Ascending aorta (tissue), 2 donors: ENCODE results near the gene VEGFC. TPM values are rescaled to one million over a fixed set of nuclear protein-coding genes. Genes with fewer than 3 reads are reported as not detected.

ENCODE experiments used
- DNase-seq, 2 donors: peaks; one replicate each; pipeline ENCODE4 v3.0.0-alpha.2; 2019; ENCODE audit warnings: low spot score in 2 of 2
- H3K27ac ChIP-seq, 2 donors: fragments of 200-600 bp; sonication (generic); one replicate each; pipeline ENCODE4 v1.5.1; 2016 to 2017; ENCODE audit warnings: mild to moderate bottlenecking in 1 of 2
- H3K27me3 ChIP-seq: fragments of 200-600 bp; sonication (generic); one replicate; pipeline ENCODE4 v1.5.1; 2017
- H3K36me3 ChIP-seq, 2 donors: fragments of 200-600 bp; sonication (generic); one replicate each; pipeline ENCODE4 v1.5.1; 2016
- H3K4me1 ChIP-seq, 2 donors: fragments of 200-600 bp; sonication (generic); one replicate each; pipeline ENCODE4 v1.5.1; 2016 to 2017; ENCODE audit warnings: mild to moderate bottlenecking in 1 of 2
- H3K4me3 ChIP-seq, 2 donors: fragments of 200-600 bp; sonication (generic); one replicate each; pipeline ENCODE4 v1.5.1; 2016 to 2017; ENCODE audit warnings: mild to moderate bottlenecking in 1 of 2
- H3K9me3 ChIP-seq, 2 donors: fragments of 200-600 bp; sonication (generic); one replicate each; pipeline ENCODE4 v1.5.1; 2016
- intact Hi-C: fragments of 100-400 bp; cut with DNase I; formaldehyde crosslinking; loops from one replicate; pipeline ENCODE4 v1.15.1; 2023
- total RNA-seq: library from RNA; depleted of rRNA; stranded (reverse); fragments of >200 nt; gene quantifications from one replicate; pipeline ENCODE4 v1.1.0, GENCODE V29; 2016
- TF ChIP-seq, protein P1 (sequence below), 3 experiments: fragments of 200-600 bp in 2 of 3; fragments of 450-650 bp in 1 of 3; sonication (generic) in 2 of 3; IDR thresholded peaks; one replicate each; pipeline ENCODE4 v1.5.1; 2016 to 2019; ENCODE audit warnings: antibody characterized with exemption in 3 of 3, mild to moderate bottlenecking in 1 of 3, moderate library complexity in 1 of 3

The VEGFC gene
- total RNA-seq, 1 donor from 2014 or later, result 18.6 TPM

DNA sequence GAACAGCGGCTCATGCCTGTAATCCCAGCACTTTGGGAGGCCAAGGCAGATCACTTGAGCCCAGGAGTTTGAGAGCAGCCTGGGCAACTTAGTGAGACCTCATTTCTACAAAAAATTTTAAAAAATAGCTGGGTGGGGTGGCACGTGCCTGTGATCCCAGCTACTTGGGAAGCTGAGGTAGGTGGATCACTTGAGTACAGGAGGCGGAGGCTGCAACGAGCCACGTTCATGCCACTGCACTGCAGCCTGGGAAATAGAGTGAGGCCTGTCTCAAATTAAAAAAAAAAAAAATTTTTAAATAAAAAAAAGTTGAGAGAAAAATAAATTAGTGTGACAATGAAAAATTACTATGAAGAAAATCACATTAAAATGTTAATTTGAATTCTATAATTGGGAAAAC, 10.5 kb downstream of the VEGFC start:
- no peaks in the 10 kb centered on the region for H3K36me3 ChIP-seq
- no peak overlapping the region for H3K4me3 ChIP-seq
- TF ChIP-seq, protein P1, sequence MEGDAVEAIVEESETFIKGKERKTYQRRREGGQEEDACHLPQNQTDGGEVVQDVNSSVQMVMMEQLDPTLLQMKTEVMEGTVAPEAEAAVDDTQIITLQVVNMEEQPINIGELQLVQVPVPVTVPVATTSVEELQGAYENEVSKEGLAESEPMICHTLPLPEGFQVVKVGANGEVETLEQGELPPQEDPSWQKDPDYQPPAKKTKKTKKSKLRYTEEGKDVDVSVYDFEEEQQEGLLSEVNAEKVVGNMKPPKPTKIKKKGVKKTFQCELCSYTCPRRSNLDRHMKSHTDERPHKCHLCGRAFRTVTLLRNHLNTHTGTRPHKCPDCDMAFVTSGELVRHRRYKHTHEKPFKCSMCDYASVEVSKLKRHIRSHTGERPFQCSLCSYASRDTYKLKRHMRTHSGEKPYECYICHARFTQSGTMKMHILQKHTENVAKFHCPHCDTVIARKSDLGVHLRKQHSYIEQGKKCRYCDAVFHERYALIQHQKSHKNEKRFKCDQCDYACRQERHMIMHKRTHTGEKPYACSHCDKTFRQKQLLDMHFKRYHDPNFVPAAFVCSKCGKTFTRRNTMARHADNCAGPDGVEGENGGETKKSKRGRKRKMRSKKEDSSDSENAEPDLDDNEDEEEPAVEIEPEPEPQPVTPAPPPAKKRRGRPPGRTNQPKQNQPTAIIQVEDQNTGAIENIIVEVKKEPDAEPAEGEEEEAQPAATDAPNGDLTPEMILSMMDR (IDR thresholded peaks at IDR 0.05), result no peak
- intact Hi-C loops, result no loop called here
- H3K27me3 ChIP-seq, result no peaks in the 10 kb centered on the region
- DNase-seq, result no peak
- H3K4me1 ChIP-seq, result no peaks in the 10 kb centered on the region
- H3K9me3 ChIP-seq, result no peaks in the 10 kb centered on the region
- no peak overlapping the region for H3K27ac ChIP-seq

DNA sequence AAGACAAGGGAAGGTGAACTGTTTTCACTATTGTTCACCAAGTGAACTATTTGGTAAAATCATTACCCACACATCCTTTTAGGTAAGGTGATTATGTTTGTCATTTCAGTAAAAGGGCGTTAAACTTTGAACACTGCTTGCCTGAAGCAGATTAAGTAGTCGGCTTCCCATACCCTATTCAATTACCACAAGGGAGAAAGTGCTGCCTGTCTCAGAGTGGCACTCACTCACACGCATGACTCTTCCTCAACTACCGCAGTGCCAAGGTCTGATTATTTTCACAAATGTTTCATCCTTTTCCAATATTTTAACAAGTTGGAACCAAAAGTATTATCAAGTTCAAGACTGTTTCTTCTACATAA, 11.0 kb downstream of the VEGFC start:
- no peak for DNase-seq
- TF ChIP-seq, protein P1 (IDR thresholded peaks at IDR 0.05), result no peak
- H3K27ac ChIP-seq, result no peak overlapping the region
- no peaks in the 10 kb centered on the region for H3K4me1 ChIP-seq
- no peaks in the 10 kb centered on the region for H3K36me3 ChIP-seq
- H3K9me3 ChIP-seq, result no peaks in the 10 kb centered on the region
- H3K4me3 ChIP-seq, result no peak overlapping the region
- H3K27me3 ChIP-seq, result no peaks in the 10 kb centered on the region
- intact Hi-C loops, result no loop called here

DNA sequence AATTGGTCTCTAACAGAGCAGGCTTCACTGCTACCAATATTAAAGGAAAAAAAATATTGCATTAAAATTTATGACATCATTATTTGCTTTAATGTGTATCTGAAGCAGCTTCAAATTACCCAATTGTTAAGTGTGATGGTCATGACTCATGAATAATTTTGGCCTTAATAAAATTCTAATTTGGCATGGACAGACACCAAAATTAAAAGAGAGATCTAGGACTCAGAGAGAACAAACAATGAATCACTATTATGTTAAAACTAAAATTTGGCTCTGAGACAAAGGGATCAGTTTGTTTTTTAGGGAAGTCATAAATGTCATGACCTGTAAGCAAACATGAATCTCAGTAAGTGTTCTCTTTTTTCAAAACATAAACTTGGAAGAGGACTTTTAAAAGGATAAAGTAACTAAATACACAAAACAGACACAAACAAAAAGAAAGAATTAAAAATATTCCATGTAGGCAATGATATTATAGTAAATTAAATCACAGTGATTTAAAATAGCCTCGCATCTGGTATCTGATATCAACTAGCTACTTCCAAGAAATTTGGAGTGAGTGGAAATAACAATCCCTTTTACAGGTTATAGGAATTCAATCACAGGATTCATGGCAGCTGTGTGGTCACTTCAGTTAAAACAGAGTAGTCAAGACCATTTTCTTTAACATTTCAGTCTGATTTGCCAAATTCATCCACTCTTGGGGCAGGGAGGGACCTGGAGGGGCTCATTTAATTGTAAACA, 11.6 kb downstream of the VEGFC start:
- TF ChIP-seq, protein P1 (IDR thresholded peaks at IDR 0.05), result no peak
- Histone ChIP-seq H3K36me3 (no peaks in the 10 kb centered on the region), H3K4me1 (no peaks in the 10 kb centered on the region), H3K27ac (no peak overlapping the region), H3K4me3 (no peak overlapping the region), H3K9me3 (no peaks in the 10 kb centered on the region), H3K27me3 (no peaks in the 10 kb centered on the region)
- intact Hi-C loops, result no loop called here
- no peak for DNase-seq

DNA sequence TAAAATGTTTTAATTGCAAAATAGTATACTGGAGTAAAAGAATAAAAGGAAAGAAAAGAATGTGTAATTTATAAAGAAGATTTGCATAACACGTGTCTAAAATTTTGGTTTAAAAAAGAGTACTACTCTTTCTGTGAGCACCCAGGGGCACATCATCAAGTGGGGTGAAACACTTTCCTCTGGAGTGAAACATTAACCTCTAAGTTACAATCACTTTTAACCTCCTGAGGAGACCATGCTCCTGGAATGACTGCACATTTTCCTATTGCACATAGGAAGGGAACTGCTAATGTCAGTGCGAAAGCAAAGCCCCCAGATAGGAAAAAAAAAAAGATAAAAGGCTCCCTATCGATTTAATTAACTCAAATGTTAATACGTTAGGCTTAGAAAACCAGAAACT, 13.3 kb downstream of the VEGFC start:
- TF ChIP-seq, protein P1 (IDR thresholded peaks at IDR 0.05), result no peak
- Histone ChIP-seq H3K36me3 (no peaks in the 10 kb centered on the region), H3K27me3 (no peaks in the 10 kb centered on the region), H3K4me3 (no peak overlapping the region), H3K27ac (no peak overlapping the region), H3K9me3 (no peaks in the 10 kb centered on the region), H3K4me1 (no peaks in the 10 kb centered on the region)
- no peak for DNase-seq
- intact Hi-C loops, result no loop called here

DNA sequence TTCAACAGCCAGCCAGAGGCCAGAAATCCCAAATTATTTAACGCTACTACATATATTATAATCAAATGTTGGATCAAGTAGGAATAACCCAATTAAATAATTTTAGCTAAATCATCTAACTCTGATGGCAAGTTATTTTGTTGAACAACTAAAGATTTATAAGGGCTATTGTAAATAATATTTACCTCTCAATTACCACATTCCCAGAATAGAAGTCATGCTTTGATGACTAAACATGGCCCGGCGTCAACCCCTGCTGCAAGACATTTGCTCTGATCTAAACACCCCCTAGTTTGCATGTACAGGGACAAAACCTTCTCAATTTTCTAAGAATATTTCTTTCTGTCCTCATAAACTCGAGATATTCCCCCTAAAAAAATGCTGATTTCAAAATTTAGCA, 14.2 kb downstream of the VEGFC start:
- DNase-seq, result no peak
- Histone ChIP-seq H3K9me3 (no peaks in the 10 kb centered on the region), H3K36me3 (no peaks in the 10 kb centered on the region), H3K27me3 (no peaks in the 10 kb centered on the region), H3K4me3 (no peak overlapping the region), H3K27ac (no peak overlapping the region), H3K4me1 (no peaks in the 10 kb centered on the region)
- intact Hi-C loops, result no loop called here
- TF ChIP-seq, protein P1 (IDR thresholded peaks at IDR 0.05), result no peak

DNA sequence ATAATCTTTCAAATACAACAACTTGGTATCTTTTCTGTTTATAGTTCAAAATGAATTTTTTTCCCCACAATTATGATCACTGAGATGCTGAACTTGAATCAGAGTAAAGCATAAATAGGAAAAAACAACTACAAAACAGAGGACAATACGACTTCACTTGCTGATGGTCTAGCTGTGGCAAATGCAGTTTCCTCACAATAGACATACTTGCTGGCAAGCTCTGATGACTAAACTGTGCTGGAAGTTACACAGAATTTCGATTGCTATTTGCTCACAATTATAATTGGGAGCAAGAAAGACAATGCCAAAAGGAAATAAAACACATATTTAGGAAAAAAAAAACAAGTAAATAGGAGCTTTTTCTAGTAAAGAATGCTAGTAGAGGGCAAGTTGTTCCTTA, 14.7 kb downstream of the VEGFC start:
- Histone ChIP-seq H3K9me3 (no peaks in the 10 kb centered on the region), H3K27me3 (no peaks in the 10 kb centered on the region), H3K4me1 (no peaks in the 10 kb centered on the region), H3K4me3 (no peak overlapping the region), H3K36me3 (no peaks in the 10 kb centered on the region), H3K27ac (no peak overlapping the region)
- no peak for DNase-seq
- intact Hi-C loops, result no loop called here
- TF ChIP-seq, protein P1 (IDR thresholded peaks at IDR 0.05), result no peak
